PC-3 (cell line): ENCODE measurements around the gene DIRAS1.
"Not testable (repeated sequence)": the region's sequence is repeated elsewhere in the genome, so short reads cannot be mapped to it uniquely, and the experiment has no call there.

ENCODE experiments used
- EZH2 ChIP-seq: fragments of 300-600 bp; sonication (generic); IDR thresholded peaks from one replicate; pipeline ENCODE4 v1.6.1; 2017; ENCODE audit warnings: antibody characterized with exemption, mild to moderate bottlenecking, low read length; ENCODE audit not compliant: unreplicated experiment
- EZH2phosphoT487 ChIP-seq: fragments of 300-600 bp; sonication (generic); IDR thresholded peaks from 2 replicates; pipeline ENCODE4 v1.6.1; 2018; ENCODE audit warnings: mild to moderate bottlenecking, antibody characterized with exemption, low read length, borderline replicate concordance
- TF ChIP-seq, protein P1 (sequence below): fragments of 300-600 bp; sonication (generic); conservative IDR thresholded peaks from 2 replicates; pipeline ENCODE4 v1.5.1; 2017; ENCODE audit warnings: antibody characterized with exemption, low read depth, mild to moderate bottlenecking, low read length

DNA sequence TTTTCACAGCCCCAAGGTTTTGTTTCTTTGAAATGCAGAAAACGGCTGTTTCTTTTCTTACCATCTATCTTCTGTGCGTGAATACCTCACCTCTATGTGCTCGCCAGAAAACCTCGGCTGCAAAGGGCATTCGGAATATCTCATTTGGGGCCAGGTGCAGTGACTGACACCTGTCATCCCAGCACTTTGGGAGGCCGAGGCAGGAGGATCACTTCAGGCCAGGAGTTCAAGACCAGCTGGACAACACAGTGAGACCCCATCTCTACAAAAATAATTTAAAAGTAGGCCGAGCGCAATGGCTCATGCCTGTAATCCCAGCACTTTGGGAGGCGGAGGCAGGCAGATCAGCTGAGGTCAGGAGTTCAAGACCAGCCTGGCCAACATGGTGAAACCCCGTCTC lies 53.8 kb downstream of the DIRAS1 start:
- TF ChIP-seq, protein P1, sequence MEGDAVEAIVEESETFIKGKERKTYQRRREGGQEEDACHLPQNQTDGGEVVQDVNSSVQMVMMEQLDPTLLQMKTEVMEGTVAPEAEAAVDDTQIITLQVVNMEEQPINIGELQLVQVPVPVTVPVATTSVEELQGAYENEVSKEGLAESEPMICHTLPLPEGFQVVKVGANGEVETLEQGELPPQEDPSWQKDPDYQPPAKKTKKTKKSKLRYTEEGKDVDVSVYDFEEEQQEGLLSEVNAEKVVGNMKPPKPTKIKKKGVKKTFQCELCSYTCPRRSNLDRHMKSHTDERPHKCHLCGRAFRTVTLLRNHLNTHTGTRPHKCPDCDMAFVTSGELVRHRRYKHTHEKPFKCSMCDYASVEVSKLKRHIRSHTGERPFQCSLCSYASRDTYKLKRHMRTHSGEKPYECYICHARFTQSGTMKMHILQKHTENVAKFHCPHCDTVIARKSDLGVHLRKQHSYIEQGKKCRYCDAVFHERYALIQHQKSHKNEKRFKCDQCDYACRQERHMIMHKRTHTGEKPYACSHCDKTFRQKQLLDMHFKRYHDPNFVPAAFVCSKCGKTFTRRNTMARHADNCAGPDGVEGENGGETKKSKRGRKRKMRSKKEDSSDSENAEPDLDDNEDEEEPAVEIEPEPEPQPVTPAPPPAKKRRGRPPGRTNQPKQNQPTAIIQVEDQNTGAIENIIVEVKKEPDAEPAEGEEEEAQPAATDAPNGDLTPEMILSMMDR: not testable (repeated sequence)
- not testable (repeated sequence) for TF ChIP-seq EZH2, EZH2phosphoT487
